Hematopoietic multipotent progenitor cell (in vitro differentiated cells): ENCODE results near the gene MANF. TPM values are rescaled to one million over a fixed set of nuclear protein-coding genes. Genes with fewer than 3 reads are reported as not detected.
"Not testable (repeated sequence)": the region's sequence is repeated elsewhere in the genome, so short reads cannot be mapped to it uniquely, and the experiment has no call there.

ENCODE experiments used
- DNase-seq, 3 donors: peaks; one replicate each; pipeline ENCODE4 v3.0.0-alpha.2; 2011 to 2015; ENCODE audit warnings: low read depth in 2 of 3, low spot score in 2 of 3
- total RNA-seq: library from RNA; depleted of rRNA; stranded (reverse); fragments of >200 nt; gene quantifications from one replicate; pipeline ENCODE4 v1.2.3, GENCODE V29; 2012

MANF gene
- total RNA-seq, 1 donor = 19.9 TPM

DNA sequence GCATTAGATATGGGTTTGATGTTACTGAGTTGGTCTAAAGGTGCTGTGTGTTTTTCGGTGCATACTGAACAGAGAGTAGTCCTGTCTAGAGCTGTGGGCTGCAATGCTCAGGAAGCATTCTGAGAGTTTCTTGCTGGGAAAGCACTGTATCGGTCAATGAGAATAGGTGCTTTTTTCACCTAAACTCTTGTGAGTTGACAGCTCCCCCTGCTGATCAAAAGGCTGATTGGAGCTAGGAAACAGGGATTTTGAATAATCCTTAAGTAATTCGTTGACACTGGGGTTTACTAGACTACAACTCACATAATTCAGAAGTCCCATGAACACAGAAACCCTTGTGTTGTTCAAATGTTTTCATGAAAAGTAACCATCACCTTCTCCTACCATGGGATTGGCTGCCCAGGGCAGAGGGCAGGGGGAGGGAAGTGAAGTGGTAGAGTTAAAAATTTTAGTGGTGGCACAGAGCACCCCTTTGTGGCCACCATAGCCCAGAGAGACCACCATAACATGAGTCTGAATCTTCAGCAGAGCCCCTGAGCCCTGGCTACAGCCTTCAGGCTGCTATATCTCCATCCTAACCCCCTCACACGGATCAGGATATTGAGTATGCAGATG, 13.0 kb upstream of the MANF start:
- DNase-seq = peak in 2 of 3 donors; percentile 61 to 87

- no peak for DNase-seq
These were observed 11.3 kb upstream of the MANF start for GRCh38 chr3:51373658-51374421.

- no peak for DNase-seq
These were observed 10.6 kb upstream of the MANF start for GRCh38 chr3:51374456-51374855.

DNA sequence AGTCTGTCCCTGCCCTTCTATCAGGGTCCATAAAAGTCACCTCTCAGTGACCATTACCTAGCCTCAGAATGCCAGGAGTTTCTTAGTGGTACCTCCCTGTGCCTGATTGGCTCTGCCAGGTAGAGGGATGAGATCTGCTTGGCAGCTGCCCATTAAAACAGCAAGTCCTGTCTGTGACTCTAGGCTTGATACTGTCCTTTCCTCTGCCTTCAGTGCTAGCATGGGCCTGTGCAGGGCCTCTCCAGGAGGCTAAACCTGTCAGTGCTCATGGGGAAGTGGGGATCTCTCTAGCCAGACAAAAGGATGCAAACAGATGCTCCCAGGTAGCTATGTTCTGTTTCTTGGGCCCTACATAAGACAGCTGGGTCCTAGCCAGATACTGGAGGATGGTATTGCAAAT, 10.0 kb upstream of the MANF start:
- no peak for DNase-seq

- no peak for DNase-seq
These were observed 9.5 kb upstream of the MANF start for GRCh38 chr3:51375571-51375970.

GRCh38 chr3:51378065-51378464, 7.0 kb upstream of the MANF start:
- DNase-seq = no peak

GRCh38 chr3:51378726-51379125, 6.4 kb upstream of the MANF start:
- no peak for DNase-seq

GRCh38 chr3:51379301-51379700, 5.8 kb upstream of the MANF start:
- DNase-seq = peak in 2 of 3 donors; percentile 86 to 97

GRCh38 chr3:51379746-51380455, 5.2 kb upstream of the MANF start:
- DNase-seq = peak in 2 of 3 donors; percentile 37 to 49

GRCh38 chr3:51380601-51381332, 4.3 kb upstream of the MANF start:
- DNase-seq = no peak

- no peak for DNase-seq
These were observed 3.8 kb upstream of the MANF start for GRCh38 chr3:51381333-51381705.

DNA sequence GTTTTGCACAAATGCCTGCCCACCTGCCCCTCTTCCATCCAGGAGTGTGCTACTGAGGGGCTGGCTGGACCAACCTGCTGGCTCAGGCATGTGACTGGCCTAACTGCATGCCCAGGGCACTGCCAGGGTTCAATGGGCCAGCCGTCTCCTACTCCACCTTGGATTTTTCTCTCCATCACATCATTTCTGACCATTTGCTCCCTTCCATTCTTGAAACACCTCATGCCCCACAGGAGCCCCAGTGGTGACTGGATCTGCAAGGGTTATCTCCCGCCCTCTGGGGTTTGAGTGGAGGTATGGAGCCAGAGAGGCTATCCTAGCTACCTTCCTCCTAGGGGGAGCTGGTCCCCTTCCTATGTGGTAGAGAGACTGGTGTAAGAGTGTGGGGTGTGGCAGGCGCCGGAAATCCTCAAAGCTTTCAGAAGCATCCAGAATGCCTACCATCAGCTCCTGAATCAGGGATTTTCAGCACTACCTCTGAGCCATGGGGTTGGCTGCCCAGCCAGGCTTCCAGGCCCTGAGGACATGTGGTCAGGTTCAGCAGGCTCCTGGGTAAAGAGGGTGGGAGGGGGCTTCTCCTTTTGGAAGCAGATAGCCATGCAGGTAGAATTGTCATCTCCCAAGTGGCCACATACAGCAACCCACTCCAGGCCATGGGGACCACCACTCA, 2.9 kb upstream of the MANF start:
- DNase-seq = no peak

- no peak for DNase-seq
These were observed 2.0 kb upstream of the MANF start for GRCh38 chr3:51382947-51383578.

DNA sequence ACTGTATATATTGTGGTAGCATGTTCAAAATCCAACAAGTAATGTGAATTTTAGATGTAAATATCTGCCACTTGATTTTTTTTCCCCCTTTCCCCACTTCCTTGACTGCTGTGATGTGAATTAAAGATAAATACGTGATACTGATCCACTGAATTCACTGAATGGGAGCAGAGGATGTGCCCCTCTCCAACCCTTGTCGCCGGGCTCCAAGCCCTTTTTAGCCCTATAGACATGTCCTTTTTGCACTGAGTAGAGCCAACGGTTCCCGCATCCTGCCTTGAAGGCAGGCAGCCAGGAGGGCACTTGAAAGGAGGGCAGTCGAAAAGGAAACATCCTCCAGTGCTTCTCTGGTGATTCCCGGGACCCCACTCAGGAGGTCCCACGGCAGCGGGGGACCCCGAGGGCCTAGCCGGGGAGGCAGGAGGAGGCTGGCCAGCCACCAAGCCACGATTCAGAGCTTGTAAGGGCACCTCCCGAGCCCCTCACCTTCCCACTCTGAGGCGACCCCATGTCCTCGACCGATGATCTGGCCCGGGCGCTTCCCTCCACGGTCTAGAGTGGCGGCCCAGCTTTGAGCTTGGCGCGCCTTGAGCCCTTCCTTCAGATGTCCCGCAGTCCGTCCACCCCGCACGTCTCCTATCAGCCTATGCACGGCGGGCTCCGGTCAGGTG, 901 bp upstream of the MANF start:
- DNase-seq = no peak

- no peak for DNase-seq
These were observed 565 bp downstream of the MANF start for GRCh38 chr3:51385621-51386091.

GRCh38 chr3:51386159-51386851, 1.2 kb downstream of the MANF start:
- no peak for DNase-seq

DNA sequence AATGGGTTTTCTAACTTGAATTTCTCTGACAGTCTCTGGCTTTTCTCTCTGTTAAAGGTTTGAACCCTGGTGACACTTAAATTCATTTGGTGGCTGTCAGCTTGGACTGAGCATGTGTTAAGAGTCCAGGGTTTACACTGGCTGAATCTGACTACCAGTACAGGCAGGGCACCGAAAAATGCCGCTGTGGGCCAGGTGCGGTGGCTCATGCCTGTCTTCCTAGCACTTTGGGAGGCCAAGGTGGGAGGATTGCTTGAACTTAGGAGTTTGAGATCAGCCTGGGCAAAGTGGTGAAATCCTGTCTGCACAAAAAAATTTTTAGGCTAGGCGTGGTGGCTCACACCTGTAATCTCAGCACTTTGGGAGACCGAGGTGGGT, 1.8 kb downstream of the MANF start:
- DNase-seq = no peak

GRCh38 chr3:51387281-51387680, 2.2 kb downstream of the MANF start:
- not testable (repeated sequence) for DNase-seq
